DND-41 (cell line): ENCODE measurements around the gene STAMBPL1.

Experiments used
- ATAC-seq: fragments of 200-7000 bp; cut with Tn5 transposase; 3 replicates; pipeline ENCODE4 v1.9.1; 2021; ENCODE audit warnings: low read depth; ENCODE audit not compliant: insufficient read depth
- DNase-seq: peaks from one replicate; pipeline ENCODE4 v3.0.0-alpha.2; 2020
- H2AFZ ChIP-seq: 2 replicates; pipeline ENCODE4 v1.6.0; 2012; ENCODE audit warnings: low read depth, low read length
- H3K27ac ChIP-seq: 2 replicates; pipeline ENCODE4 v1.5.1; 2012; ENCODE audit warnings: low read length, inconsistent platforms
- H3K27me3 ChIP-seq: fragments of 200-600 bp; sonication (generic); 2 replicates; pipeline ENCODE4 v1.6.0; 2012; ENCODE audit warnings: low read length, mild to moderate bottlenecking, inconsistent platforms; ENCODE audit not compliant: insufficient read depth, poor library complexity
- H3K36me3 ChIP-seq: 2 replicates; pipeline ENCODE4 v1.5.1; 2012; ENCODE audit warnings: low read length, inconsistent platforms; ENCODE audit not compliant: insufficient read depth
- H3K4me1 ChIP-seq: 2 replicates; pipeline ENCODE4 v1.5.1; 2012; ENCODE audit warnings: mild to moderate bottlenecking, low read length; ENCODE audit not compliant: insufficient read depth
- H3K4me2 ChIP-seq: 2 replicates; pipeline ENCODE4 v1.6.0; 2012; ENCODE audit warnings: mild to moderate bottlenecking, moderate library complexity, low read length, inconsistent platforms; ENCODE audit not compliant: insufficient read depth
- H3K4me3 ChIP-seq, 2 experiments: fragments of 200-600 bp in 1 of 2; shearing (Covaris generic) in 1 of 2; 2 replicates each; pipeline ENCODE4 v1.5.1; 2012 to 2016; ENCODE audit warnings: inconsistent platforms in 2 of 2, low read length in 2 of 2, mild to moderate bottlenecking in 2 of 2, low read depth in 1 of 2, moderate library complexity in 1 of 2
- H3K79me2 ChIP-seq: 2 replicates; pipeline ENCODE4 v1.6.0; 2012; ENCODE audit warnings: low read length, inconsistent platforms; ENCODE audit not compliant: insufficient read depth
- H3K9ac ChIP-seq: 2 replicates; pipeline ENCODE4 v1.6.0; 2012; ENCODE audit warnings: low read depth, mild to moderate bottlenecking, inconsistent platforms, low read length, moderate library complexity
- H3K9me3 ChIP-seq: 2 replicates; pipeline ENCODE4 v1.5.1; 2012; ENCODE audit warnings: low read length, moderate library complexity, mild to moderate bottlenecking, inconsistent platforms; ENCODE audit not compliant: insufficient read depth, severe bottlenecking
- H4K20me1 ChIP-seq: 2 replicates; pipeline ENCODE4 v1.6.0; 2012; ENCODE audit warnings: low read length; ENCODE audit not compliant: insufficient read depth
- EZH2 ChIP-seq: IDR thresholded peaks from 3 replicates; pipeline ENCODE4 v1.6.1; 2012; ENCODE audit warnings: borderline replicate concordance, low read depth, mild to moderate bottlenecking, moderate library complexity, low read length, inconsistent platforms; ENCODE audit not compliant: severe bottlenecking
- TF ChIP-seq, protein P1 (sequence below): IDR thresholded peaks from 2 replicates; pipeline ENCODE4 v1.5.1; 2012; ENCODE audit warnings: borderline replicate concordance, low read length, moderate library complexity, mild to moderate bottlenecking; ENCODE audit not compliant: poor library complexity, severe bottlenecking; ENCODE audit errors: extremely low read depth

Gene STAMBPL1

DNA sequence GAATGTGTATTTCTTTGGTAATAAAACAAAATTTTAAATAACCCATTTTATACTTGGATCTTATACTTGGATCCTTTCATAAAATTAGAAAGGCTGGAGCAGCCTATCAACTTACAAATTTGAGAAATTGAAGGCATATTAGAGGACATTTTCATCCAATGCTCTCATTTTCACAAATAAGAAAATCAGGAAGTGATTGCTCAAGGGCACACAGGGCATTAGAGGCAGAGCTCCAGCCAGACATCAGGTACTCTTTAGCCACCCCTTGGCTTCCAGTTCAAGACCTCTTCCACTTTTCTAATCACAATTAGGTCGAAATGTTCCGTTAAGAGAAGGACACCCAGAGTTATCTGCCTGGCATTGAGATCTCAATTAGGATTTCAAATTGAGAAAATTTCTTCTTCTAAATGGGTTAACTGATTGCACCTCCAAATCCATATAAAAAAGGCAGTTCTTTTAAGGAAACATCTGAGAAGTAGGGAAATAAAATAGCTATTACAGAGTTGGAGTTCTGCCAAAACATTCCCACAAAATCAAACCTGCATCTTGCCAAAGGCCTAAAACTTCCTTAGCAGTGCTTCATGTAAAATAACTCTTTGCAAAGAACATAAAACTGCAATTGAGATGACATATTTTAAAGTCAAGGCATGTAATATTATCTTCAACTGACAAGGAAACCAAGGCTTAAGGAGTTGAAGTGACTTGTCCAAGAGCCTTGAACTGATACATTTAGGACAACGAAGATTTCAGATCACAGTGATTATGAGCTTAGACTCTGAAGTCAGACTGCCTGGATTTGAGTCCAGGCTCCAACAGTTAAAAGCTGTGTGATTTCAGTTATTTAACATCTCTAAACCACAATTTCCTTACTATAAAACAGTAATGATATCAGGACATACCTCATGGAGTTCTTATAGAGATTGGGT is 70.1 kb downstream of the STAMBPL1 start:
- TF ChIP-seq, protein P1, sequence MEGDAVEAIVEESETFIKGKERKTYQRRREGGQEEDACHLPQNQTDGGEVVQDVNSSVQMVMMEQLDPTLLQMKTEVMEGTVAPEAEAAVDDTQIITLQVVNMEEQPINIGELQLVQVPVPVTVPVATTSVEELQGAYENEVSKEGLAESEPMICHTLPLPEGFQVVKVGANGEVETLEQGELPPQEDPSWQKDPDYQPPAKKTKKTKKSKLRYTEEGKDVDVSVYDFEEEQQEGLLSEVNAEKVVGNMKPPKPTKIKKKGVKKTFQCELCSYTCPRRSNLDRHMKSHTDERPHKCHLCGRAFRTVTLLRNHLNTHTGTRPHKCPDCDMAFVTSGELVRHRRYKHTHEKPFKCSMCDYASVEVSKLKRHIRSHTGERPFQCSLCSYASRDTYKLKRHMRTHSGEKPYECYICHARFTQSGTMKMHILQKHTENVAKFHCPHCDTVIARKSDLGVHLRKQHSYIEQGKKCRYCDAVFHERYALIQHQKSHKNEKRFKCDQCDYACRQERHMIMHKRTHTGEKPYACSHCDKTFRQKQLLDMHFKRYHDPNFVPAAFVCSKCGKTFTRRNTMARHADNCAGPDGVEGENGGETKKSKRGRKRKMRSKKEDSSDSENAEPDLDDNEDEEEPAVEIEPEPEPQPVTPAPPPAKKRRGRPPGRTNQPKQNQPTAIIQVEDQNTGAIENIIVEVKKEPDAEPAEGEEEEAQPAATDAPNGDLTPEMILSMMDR = no peak
- no peak for TF ChIP-seq EZH2
- Histone ChIP-seq H3K79me2 (no peaks in the 10 kb centered on the region), H3K9ac (no peak overlapping the region), H3K4me1 (no peaks in the 10 kb centered on the region), H3K4me2 (no peak overlapping the region), H3K4me3 (no peak overlapping the region), H3K27me3 (no peaks in the 10 kb centered on the region), H3K27ac (no peak overlapping the region), H2AFZ (no peak overlapping the region), H3K9me3 (no peaks in the 10 kb centered on the region), H3K36me3 (no peaks in the 10 kb centered on the region), H4K20me1 (no peaks in the 10 kb centered on the region)
- no peak for ATAC-seq
- DNase-seq = no peak

DNA sequence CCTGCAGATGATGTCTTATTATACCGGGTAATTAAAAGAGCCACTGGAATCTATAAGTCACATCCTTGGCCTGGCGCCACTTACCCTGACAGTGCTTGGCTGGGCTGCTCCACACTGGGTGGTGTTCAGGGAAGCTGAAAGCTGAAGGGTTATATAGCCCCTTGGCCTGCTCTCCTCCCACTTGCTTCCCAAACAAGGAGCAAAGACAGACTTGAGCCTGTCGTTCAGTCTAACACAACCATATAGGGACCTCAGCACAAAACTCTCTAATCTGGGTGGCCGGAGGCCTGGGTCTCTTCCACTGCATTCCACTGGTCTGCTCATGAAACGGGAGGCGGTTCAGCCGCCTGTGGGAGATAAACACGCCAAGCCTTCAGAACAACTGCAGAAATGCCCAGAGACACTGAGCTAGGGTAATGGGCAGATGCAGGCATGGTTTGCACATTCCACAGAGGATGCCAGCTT is 72.6 kb downstream of the STAMBPL1 start, which contains the start of gene ACTA2:
TSS of gene ACTA2 (minus strand) at position 127 of the 465 bp plus-strand sequence. CDS start 3,843 bp downstream, outside the sequence.
- DNase-seq (no peak), ATAC-seq (no peak)
- Histone ChIP-seq H3K36me3 (no peaks in the 10 kb centered on the region), H3K27ac (no peak within 1 kb of the TSS), H3K4me3 (no peak within 1 kb of the TSS), H3K9me3 (no peaks in the 10 kb centered on the region), H3K79me2 (no peaks in the 10 kb centered on the region), H4K20me1 (no peaks in the 10 kb centered on the region), H3K9ac (no peak within 1 kb of the TSS), H3K27me3 (no peaks in the 10 kb centered on the region), H2AFZ (no peak within 1 kb of the TSS), H3K4me1 (no peaks in the 10 kb centered on the region), H3K4me2 (no peak within 1 kb of the TSS)
- TF ChIP-seq, protein P1 = no peak
- no peak for TF ChIP-seq EZH2

DNA sequence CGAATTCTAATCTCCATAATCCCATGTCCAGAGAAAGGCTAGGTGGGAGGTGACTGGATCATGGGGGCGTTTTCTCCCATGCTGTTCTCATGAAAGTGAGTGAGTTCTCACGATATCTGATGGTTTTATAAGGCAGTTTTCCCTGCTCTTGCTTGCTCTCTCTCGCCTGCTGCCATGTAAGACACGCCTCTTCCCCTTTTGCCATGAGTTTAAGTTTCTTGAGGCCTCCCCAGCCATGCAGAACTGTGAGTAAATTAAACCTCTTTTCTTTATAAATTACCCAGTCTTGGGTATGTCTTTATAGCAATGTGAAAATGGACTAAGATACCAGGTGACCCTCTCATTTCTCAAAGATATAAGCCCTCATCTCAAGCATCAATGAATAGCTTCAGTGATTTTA is 73.6 kb downstream of the STAMBPL1 start:
- H3K27ac ChIP-seq = no peak overlapping the region

More for the DNA sequence above, 73.6 kb downstream of the STAMBPL1 start:
- H3K4me2 ChIP-seq = no peak overlapping the region
- H4K20me1 ChIP-seq = no peaks in the 10 kb centered on the region
- H3K4me3 ChIP-seq = no peak overlapping the region
- DNase-seq (no peak), ATAC-seq (no peak)
- H3K9ac ChIP-seq = no peak overlapping the region
- H3K9me3 ChIP-seq = no peaks in the 10 kb centered on the region
- H3K79me2 ChIP-seq = no peaks in the 10 kb centered on the region
- no peaks in the 10 kb centered on the region for H3K36me3 ChIP-seq
- H2AFZ ChIP-seq = no peak overlapping the region
- H3K4me1 ChIP-seq = no peaks in the 10 kb centered on the region
- no peaks in the 10 kb centered on the region for H3K27me3 ChIP-seq
- TF ChIP-seq EZH2 = no peak
- TF ChIP-seq, protein P1 = no peak
